Fibroblast of villous mesenchyme (primary cell): ENCODE measurements around the gene GPR157. TPM values are rescaled to one million over a fixed set of nuclear protein-coding genes. Genes with fewer than 3 reads are reported as not detected.
A peak's percentile ranks its signal among the peaks of the same experiment; 100 is the strongest.

Experiments used
- DNase-seq: peaks from one replicate; pipeline ENCODE4 v3.0.0-alpha.2; 2010; ENCODE audit warnings: low read depth
- H3K4me3 ChIP-seq: 2 replicates; pipeline ENCODE4 v1.5.1; 2011; ENCODE audit warnings: low read depth, mild to moderate bottlenecking, low read length
- total RNA-seq: library from RNA; depleted of rRNA; stranded (reverse); fragments of >200 nt; gene quantifications from 2 replicates; pipeline ENCODE4 v1.2.3, GENCODE V29; 2012
- TF ChIP-seq, protein P1 (sequence below): IDR thresholded peaks from 2 replicates; pipeline ENCODE4 v1.5.1; 2012; ENCODE audit warnings: low read depth, mild to moderate bottlenecking, low read length; ENCODE audit not compliant: insufficient read depth

The GPR157 gene, protein sequence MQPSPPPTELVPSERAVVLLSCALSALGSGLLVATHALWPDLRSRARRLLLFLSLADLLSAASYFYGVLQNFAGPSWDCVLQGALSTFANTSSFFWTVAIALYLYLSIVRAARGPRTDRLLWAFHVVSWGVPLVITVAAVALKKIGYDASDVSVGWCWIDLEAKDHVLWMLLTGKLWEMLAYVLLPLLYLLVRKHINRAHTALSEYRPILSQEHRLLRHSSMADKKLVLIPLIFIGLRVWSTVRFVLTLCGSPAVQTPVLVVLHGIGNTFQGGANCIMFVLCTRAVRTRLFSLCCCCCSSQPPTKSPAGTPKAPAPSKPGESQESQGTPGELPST
- total RNA-seq = 6.1 and 9.5 TPM in 2 replicates

DNA sequence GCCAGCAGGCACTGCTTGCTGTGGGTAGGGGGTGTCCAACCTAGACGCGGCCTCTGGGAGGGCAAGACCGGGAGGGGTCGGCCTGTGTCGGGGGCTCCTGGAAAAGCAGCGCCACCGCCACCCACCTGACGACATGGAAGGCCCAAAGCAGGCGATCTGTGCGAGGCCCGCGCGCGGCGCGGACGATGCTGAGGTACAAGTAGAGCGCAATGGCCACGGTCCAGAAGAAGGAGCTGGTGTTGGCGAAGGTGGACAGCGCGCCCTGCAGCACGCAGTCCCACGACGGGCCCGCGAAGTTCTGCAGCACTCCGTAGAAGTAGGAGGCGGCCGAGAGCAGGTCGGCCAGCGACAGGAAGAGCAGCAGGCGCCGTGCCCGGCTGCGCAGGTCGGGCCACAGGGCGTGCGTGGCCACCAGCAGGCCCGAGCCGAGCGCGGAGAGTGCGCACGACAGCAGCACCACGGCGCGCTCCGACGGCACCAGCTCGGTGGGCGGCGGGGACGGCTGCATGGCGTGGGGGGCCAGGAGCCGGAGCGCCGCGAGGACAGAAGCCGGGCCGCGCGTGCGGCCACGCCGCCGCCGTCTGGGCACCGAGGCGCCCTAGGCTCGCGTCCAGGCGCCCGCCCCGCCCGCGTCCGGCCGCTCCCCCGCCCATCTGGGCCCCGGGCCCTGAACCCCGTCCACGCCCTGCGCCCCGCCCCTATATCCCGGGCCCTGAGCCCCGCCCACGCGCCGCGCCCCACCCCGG lies at the start of gene GPR157:
Gene GPR157 (minus strand): TSS at position 583 of the 746 bp plus-strand sequence. CDS start 75 bp downstream, at position 508.
- peak within 1 kb of the TSS; percentile 62 for H3K4me3 ChIP-seq
- peak; percentile 86 for DNase-seq
- TF ChIP-seq, protein P1, sequence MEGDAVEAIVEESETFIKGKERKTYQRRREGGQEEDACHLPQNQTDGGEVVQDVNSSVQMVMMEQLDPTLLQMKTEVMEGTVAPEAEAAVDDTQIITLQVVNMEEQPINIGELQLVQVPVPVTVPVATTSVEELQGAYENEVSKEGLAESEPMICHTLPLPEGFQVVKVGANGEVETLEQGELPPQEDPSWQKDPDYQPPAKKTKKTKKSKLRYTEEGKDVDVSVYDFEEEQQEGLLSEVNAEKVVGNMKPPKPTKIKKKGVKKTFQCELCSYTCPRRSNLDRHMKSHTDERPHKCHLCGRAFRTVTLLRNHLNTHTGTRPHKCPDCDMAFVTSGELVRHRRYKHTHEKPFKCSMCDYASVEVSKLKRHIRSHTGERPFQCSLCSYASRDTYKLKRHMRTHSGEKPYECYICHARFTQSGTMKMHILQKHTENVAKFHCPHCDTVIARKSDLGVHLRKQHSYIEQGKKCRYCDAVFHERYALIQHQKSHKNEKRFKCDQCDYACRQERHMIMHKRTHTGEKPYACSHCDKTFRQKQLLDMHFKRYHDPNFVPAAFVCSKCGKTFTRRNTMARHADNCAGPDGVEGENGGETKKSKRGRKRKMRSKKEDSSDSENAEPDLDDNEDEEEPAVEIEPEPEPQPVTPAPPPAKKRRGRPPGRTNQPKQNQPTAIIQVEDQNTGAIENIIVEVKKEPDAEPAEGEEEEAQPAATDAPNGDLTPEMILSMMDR = no peak

- no peak for DNase-seq
Observed at GRCh38 chr1:9174762-9175161, 45.9 kb upstream of the GPR157 start.

GRCh38 chr1:9174243-9174642 lies 45.3 kb upstream of the GPR157 start:
- DNase-seq = no peak
- no peak overlapping the region for H3K4me3 ChIP-seq
- TF ChIP-seq, protein P1 = no peak

More at GRCh38 chr1:9174762-9175161, 45.9 kb upstream of the GPR157 start:
- TF ChIP-seq, protein P1 = no peak
- no peak overlapping the region for H3K4me3 ChIP-seq

- H3K4me3 ChIP-seq = no peak overlapping the region
- no peak for DNase-seq
- TF ChIP-seq, protein P1 = no peak
Observed at GRCh38 chr1:9169601-9170137, 40.8 kb upstream of the GPR157 start.

- DNase-seq = no peak
- H3K4me3 ChIP-seq = no peak overlapping the region
- TF ChIP-seq, protein P1 = no peak
Observed at GRCh38 chr1:9167638-9168037, 38.7 kb upstream of the GPR157 start.

DNA sequence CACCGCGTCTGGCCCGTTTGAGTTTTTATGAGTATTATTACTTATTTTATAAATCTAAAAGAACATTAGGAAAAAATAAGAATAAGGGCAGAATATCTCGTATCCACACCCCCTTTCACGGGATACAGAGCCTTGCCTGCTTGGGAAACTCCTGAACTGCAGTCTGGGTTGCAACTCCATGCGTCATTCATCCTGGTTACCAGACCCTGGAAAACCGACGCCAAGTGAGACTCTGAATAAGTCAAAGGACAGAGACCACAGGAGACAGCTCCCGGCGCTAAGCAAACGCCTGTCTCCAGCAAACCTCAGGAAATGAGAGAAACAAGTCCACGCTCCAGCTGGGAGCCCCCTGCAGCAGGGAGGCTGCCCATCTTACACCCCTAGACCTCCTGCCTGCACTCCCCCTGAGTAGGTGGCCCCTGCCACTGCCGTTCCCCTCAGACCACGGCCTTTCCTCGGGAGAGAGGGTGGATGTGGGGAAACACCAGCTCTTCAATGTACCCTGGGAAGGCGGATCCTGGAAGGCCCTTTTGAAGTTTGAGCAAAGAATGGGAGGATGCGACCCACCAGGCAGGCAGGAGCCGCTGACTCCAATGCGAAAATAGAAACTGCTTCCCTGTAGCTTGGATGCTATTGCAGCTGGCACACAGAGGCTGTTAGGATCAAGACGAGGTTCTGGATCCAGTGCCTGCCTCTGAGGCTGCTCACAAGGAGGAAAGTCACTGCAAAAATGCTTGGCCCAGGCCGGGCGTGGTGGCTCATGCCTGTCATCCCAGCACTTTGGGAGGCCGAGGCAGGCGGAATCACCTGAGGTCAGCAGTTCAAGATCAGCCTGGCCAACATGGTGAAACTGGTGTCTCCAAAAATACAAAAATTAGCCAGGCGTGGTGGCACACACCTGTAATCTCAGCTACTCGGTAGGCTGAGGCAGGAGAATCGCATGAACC lies 37.7 kb upstream of the GPR157 start:
- peak; percentile 41 for DNase-seq
- H3K4me3 ChIP-seq = no peak overlapping the region
- TF ChIP-seq, protein P1 = no peak
